ENCODE results near the gene TLDC2.

Gene TLDC2

GRCh38 chr20:36890586-36890985 lies 14.6 kb downstream of the TLDC2 start:
- H3K4me1 ChIP-seq (ENCODE audit: control insufficient read depth, insufficient read depth, low read depth, low read length), result peaks cover 6% of the 10 kb centered on the region
- no peak overlapping the region for H3K4me2 ChIP-seq (ENCODE audit: low read length, poor library complexity, severe bottlenecking)
- no peak overlapping the region for H2AFZ ChIP-seq (ENCODE audit: low read depth, low read length)
- H2AK5ac ChIP-seq (ENCODE audit: low read length, severe bottlenecking), result no peak overlapping the region
- no peak overlapping the region for H2BK12ac ChIP-seq (ENCODE audit: low read length in 2 of 2)
- H3K79me1 ChIP-seq (replicated peaks; ENCODE audit: low read length, poor library complexity, severe bottlenecking), result no peaks in the 10 kb centered on the region
- H2BK120ac ChIP-seq (ENCODE audit: low read depth, low read length), result no peak overlapping the region
- no peak overlapping the region for H2BK15ac ChIP-seq (ENCODE audit: low read depth, poor library complexity, severe bottlenecking)
- H4K91ac ChIP-seq (ENCODE audit: low read length), result no peak overlapping the region
- no peak overlapping the region for H3K14ac ChIP-seq (ENCODE audit: low read length in 2 of 2)
- peaks cover 9 to 59% of the 10 kb centered on the region in 2 experiments for H3K36me3 ChIP-seq (ENCODE audit: control insufficient read depth in 1 of 2, insufficient read depth in 2 of 2, low read depth in 1 of 2, low read length in 2 of 2)
- H3K18ac ChIP-seq (ENCODE audit: low read depth in 1 of 2, low read length in 2 of 2), result no peak overlapping the region
- H3K4me3 ChIP-seq (ENCODE audit: insufficient read depth in 1 of 2, low read depth in 1 of 2, low read length in 2 of 2), result no peak overlapping the region
- H3K27me3 ChIP-seq (ENCODE audit: control insufficient read depth in 1 of 2, insufficient read depth in 1 of 2, low read length in 2 of 2), result no peaks in the 10 kb centered on the region
- no peak overlapping the region for H3K27ac ChIP-seq (ENCODE audit: low read length, poor library complexity, severe bottlenecking)
- no peak overlapping the region for H4K8ac ChIP-seq (ENCODE audit: low read length)
- H3K23ac ChIP-seq (ENCODE audit: low read length in 2 of 2), result no peak overlapping the region
- no peak for DNase-seq
- WGBS, result 97% methylated on average over 8 of the region's 9 CpGs
- no peak overlapping the region for H3K9ac ChIP-seq (ENCODE audit: low read length)
- no peaks in the 10 kb centered on the region for H3K9me3 ChIP-seq (ENCODE audit: control insufficient read depth, low read length)
- H3K4ac ChIP-seq (ENCODE audit: low read depth in 1 of 2, low read length in 2 of 2), result no peak overlapping the region
- no peak overlapping the region for H2BK5ac ChIP-seq (ENCODE audit: low read depth, low read length, poor library complexity, severe bottlenecking)

- Histone ChIP-seq H2BK12ac (ENCODE audit: low read length in 2 of 2) (no peak overlapping the region), H3K36me3 (ENCODE audit: control insufficient read depth in 1 of 2, insufficient read depth in 2 of 2, low read depth in 1 of 2, low read length in 2 of 2) (peaks cover 9 to 62% of the 10 kb centered on the region in 2 experiments), H2BK15ac (ENCODE audit: low read depth, poor library complexity, severe bottlenecking) (no peak overlapping the region), H3K23ac (ENCODE audit: low read length in 2 of 2) (no peak overlapping the region), H3K27ac (ENCODE audit: low read length, poor library complexity, severe bottlenecking) (no peak overlapping the region), H3K9ac (ENCODE audit: low read length) (no peak overlapping the region), H3K4me1 (ENCODE audit: control insufficient read depth, insufficient read depth, low read depth, low read length) (peaks cover 6% of the 10 kb centered on the region), H4K91ac (ENCODE audit: low read length) (no peak overlapping the region), H3K27me3 (ENCODE audit: control insufficient read depth in 1 of 2, insufficient read depth in 1 of 2, low read length in 2 of 2) (no peaks in the 10 kb centered on the region), H3K4ac (ENCODE audit: low read depth in 1 of 2, low read length in 2 of 2) (no peak overlapping the region), H3K9me3 (ENCODE audit: control insufficient read depth, low read length) (no peaks in the 10 kb centered on the region), H3K4me3 (ENCODE audit: insufficient read depth in 1 of 2, low read depth in 1 of 2, low read length in 2 of 2) (no peak overlapping the region), H2BK120ac (ENCODE audit: low read depth, low read length) (no peak overlapping the region), H2AK5ac (ENCODE audit: low read length, severe bottlenecking) (no peak overlapping the region), H3K4me2 (ENCODE audit: low read length, poor library complexity, severe bottlenecking) (no peak overlapping the region), H3K18ac (ENCODE audit: low read depth in 1 of 2, low read length in 2 of 2) (no peak overlapping the region), H3K79me1 (replicated peaks; ENCODE audit: low read length, poor library complexity, severe bottlenecking) (no peaks in the 10 kb centered on the region), H4K8ac (ENCODE audit: low read length) (no peak overlapping the region), H2BK5ac (ENCODE audit: low read depth, low read length, poor library complexity, severe bottlenecking) (no peak overlapping the region), H2AFZ (ENCODE audit: low read depth, low read length) (no peak overlapping the region), H3K14ac (ENCODE audit: low read length in 2 of 2) (no peak overlapping the region)
- 91% methylated on average over 4 of the region's 4 CpGs for WGBS
- DNase-seq, result no peak
Measured at GRCh38 chr20:36891211-36891610, 15.3 kb downstream of the TLDC2 start.

- Histone ChIP-seq H2BK15ac (ENCODE audit: low read depth, poor library complexity, severe bottlenecking) (no peak overlapping the region), H3K79me1 (replicated peaks; ENCODE audit: low read length, poor library complexity, severe bottlenecking) (no peaks in the 10 kb centered on the region), H3K36me3 (ENCODE audit: control insufficient read depth in 1 of 2, insufficient read depth in 2 of 2, low read depth in 1 of 2, low read length in 2 of 2) (peaks cover 9 to 80% of the 10 kb centered on the region in 2 experiments), H2BK12ac (ENCODE audit: low read length in 2 of 2) (no peak overlapping the region), H3K14ac (ENCODE audit: low read length in 2 of 2) (no peak overlapping the region), H3K4ac (ENCODE audit: low read depth in 1 of 2, low read length in 2 of 2) (no peak overlapping the region), H3K4me1 (ENCODE audit: control insufficient read depth, insufficient read depth, low read depth, low read length) (no peaks in the 10 kb centered on the region), H2BK120ac (ENCODE audit: low read depth, low read length) (no peak overlapping the region), H3K9me3 (ENCODE audit: control insufficient read depth, low read length) (no peaks in the 10 kb centered on the region), H3K27me3 (ENCODE audit: control insufficient read depth in 1 of 2, insufficient read depth in 1 of 2, low read length in 2 of 2) (no peaks in the 10 kb centered on the region), H4K91ac (ENCODE audit: low read length) (no peak overlapping the region), H2BK5ac (ENCODE audit: low read depth, low read length, poor library complexity, severe bottlenecking) (no peak overlapping the region), H3K27ac (ENCODE audit: low read length, poor library complexity, severe bottlenecking) (no peak overlapping the region), H3K4me3 (ENCODE audit: insufficient read depth in 1 of 2, low read depth in 1 of 2, low read length in 2 of 2) (no peak overlapping the region), H2AK5ac (ENCODE audit: low read length, severe bottlenecking) (no peak overlapping the region), H3K23ac (ENCODE audit: low read length in 2 of 2) (no peak overlapping the region), H3K18ac (ENCODE audit: low read depth in 1 of 2, low read length in 2 of 2) (no peak overlapping the region), H4K8ac (ENCODE audit: low read length) (no peak overlapping the region), H2AFZ (ENCODE audit: low read depth, low read length) (no peak overlapping the region), H3K9ac (ENCODE audit: low read length) (no peak overlapping the region), H3K4me2 (ENCODE audit: low read length, poor library complexity, severe bottlenecking) (no peak overlapping the region)
- WGBS, result 91% methylated on average over 2 of the region's 3 CpGs
- no peak for DNase-seq
Measured at GRCh38 chr20:36893801-36894200, 17.9 kb downstream of the TLDC2 start.

- no peaks in the 10 kb centered on the region for H3K27me3 ChIP-seq (ENCODE audit: control insufficient read depth in 1 of 2, insufficient read depth in 1 of 2, low read length in 2 of 2)
Measured at GRCh38 chr20:36895036-36895435, 19.1 kb downstream of the TLDC2 start.

More at GRCh38 chr20:36895036-36895435, 19.1 kb downstream of the TLDC2 start:
- Histone ChIP-seq H3K4me1 (ENCODE audit: control insufficient read depth, insufficient read depth, low read depth, low read length) (no peaks in the 10 kb centered on the region), H3K27ac (ENCODE audit: low read length, poor library complexity, severe bottlenecking) (no peak overlapping the region), H4K8ac (ENCODE audit: low read length) (no peak overlapping the region), H2AK5ac (ENCODE audit: low read length, severe bottlenecking) (no peak overlapping the region), H3K14ac (ENCODE audit: low read length in 2 of 2) (no peak overlapping the region), H2BK5ac (ENCODE audit: low read depth, low read length, poor library complexity, severe bottlenecking) (no peak overlapping the region), H2BK15ac (ENCODE audit: low read depth, poor library complexity, severe bottlenecking) (no peak overlapping the region), H4K91ac (ENCODE audit: low read length) (no peak overlapping the region), H3K23ac (ENCODE audit: low read length in 2 of 2) (no peak overlapping the region), H3K18ac (ENCODE audit: low read depth in 1 of 2, low read length in 2 of 2) (no peak overlapping the region), H2AFZ (ENCODE audit: low read depth, low read length) (no peak overlapping the region), H3K36me3 (ENCODE audit: control insufficient read depth in 1 of 2, insufficient read depth in 2 of 2, low read depth in 1 of 2, low read length in 2 of 2) (peaks cover 9 to 68% of the 10 kb centered on the region in 2 experiments), H3K9ac (ENCODE audit: low read length) (no peak overlapping the region), H2BK120ac (ENCODE audit: low read depth, low read length) (no peak overlapping the region), H3K4me3 (ENCODE audit: insufficient read depth in 1 of 2, low read depth in 1 of 2, low read length in 2 of 2) (no peak overlapping the region), H3K79me1 (replicated peaks; ENCODE audit: low read length, poor library complexity, severe bottlenecking) (no peaks in the 10 kb centered on the region), H3K4me2 (ENCODE audit: low read length, poor library complexity, severe bottlenecking) (no peak overlapping the region), H2BK12ac (ENCODE audit: low read length in 2 of 2) (no peak overlapping the region), H3K9me3 (ENCODE audit: control insufficient read depth, low read length) (no peaks in the 10 kb centered on the region), H3K4ac (ENCODE audit: low read depth in 1 of 2, low read length in 2 of 2) (no peak overlapping the region)
- WGBS, result 60% methylated on average over 2 of the region's 2 CpGs
- DNase-seq, result no peak
